ENCODE measurements around the gene KIF21B. TPM values are rescaled to one million over a fixed set of nuclear protein-coding genes. Genes with fewer than 3 reads are reported as not detected.
A peak's percentile ranks its signal among the peaks of the same experiment; 100 is the strongest.

The KIF21B gene
- total and polyA plus RNA-seq, 9 of the 15 experiments (the other 6 are each of a cell fraction or from before 2014, with no cell fraction given): 0.46 to 13.4 (median 5.9) TPM

- TF ChIP-seq ZNF398 (CRISPR knock-in tag; IDR thresholded peaks at IDR 0.05) (no peak), ZSCAN29 (IDR thresholded peaks at IDR 0.05) (no peak), DIDO1 (tag; IDR thresholded peaks at IDR 0.05; ENCODE audit: low read depth) (no peak; the same call in 1 of the 2 replicates), CC2D1A (IDR thresholded peaks at IDR 0.05) (no peak), HNRNPUL1 (IDR thresholded peaks at IDR 0.05; ENCODE audit: low read length) (no peak), MBD2 (IDR thresholded peaks at IDR 0.05; ENCODE audit: borderline replicate concordance, low read depth) (0 out of 2 replicates have a peak, but pooled peaks have one; percentile 34), ZNF282 (CRISPR knock-in tag; IDR thresholded peaks at IDR 0.05) (no peak), ZNF175 (CRISPR knock-in tag; IDR thresholded peaks at IDR 0.05; ENCODE audit: low read depth) (peak; percentile 62; the same call in 1 of the 2 replicates), NCOA6 (IDR thresholded peaks at IDR 0.05) (no peak), MCM3 (IDR thresholded peaks at IDR 0.05) (no peak), ZNF140 (CRISPR knock-in tag; IDR thresholded peaks at IDR 0.05) (no peak), NR3C1 (CRISPR knock-in tag; IDR thresholded peaks at IDR 0.05) (no peak), ZNF133 (CRISPR knock-in tag; IDR thresholded peaks at IDR 0.05) (no peak), ADNP (tag; IDR thresholded peaks at IDR 0.05) (peak; percentile 84)
- TF ChIP-seq, protein P1, sequence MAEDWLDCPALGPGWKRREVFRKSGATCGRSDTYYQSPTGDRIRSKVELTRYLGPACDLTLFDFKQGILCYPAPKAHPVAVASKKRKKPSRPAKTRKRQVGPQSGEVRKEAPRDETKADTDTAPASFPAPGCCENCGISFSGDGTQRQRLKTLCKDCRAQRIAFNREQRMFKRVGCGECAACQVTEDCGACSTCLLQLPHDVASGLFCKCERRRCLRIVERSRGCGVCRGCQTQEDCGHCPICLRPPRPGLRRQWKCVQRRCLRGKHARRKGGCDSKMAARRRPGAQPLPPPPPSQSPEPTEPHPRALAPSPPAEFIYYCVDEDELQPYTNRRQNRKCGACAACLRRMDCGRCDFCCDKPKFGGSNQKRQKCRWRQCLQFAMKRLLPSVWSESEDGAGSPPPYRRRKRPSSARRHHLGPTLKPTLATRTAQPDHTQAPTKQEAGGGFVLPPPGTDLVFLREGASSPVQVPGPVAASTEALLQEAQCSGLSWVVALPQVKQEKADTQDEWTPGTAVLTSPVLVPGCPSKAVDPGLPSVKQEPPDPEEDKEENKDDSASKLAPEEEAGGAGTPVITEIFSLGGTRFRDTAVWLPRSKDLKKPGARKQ (CRISPR knock-in tag; IDR thresholded peaks at IDR 0.05): no peak
- TF ChIP-seq, protein P2, sequence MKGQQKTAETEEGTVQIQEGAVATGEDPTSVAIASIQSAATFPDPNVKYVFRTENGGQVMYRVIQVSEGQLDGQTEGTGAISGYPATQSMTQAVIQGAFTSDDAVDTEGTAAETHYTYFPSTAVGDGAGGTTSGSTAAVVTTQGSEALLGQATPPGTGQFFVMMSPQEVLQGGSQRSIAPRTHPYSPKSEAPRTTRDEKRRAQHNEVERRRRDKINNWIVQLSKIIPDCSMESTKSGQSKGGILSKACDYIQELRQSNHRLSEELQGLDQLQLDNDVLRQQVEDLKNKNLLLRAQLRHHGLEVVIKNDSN (CRISPR knock-in tag; IDR thresholded peaks at IDR 0.05): no peak
- TF ChIP-seq, protein P3, sequence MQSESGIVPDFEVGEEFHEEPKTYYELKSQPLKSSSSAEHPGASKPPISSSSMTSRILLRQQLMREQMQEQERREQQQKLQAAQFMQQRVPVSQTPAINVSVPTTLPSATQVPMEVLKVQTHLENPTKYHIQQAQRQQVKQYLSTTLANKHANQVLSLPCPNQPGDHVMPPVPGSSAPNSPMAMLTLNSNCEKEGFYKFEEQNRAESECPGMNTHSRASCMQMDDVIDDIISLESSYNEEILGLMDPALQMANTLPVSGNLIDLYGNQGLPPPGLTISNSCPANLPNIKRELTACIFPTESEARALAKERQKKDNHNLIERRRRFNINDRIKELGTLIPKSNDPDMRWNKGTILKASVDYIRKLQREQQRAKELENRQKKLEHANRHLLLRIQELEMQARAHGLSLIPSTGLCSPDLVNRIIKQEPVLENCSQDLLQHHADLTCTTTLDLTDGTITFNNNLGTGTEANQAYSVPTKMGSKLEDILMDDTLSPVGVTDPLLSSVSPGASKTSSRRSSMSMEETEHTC (IDR thresholded peaks at IDR 0.05): no peak
- TF ChIP-seq, protein P4, sequence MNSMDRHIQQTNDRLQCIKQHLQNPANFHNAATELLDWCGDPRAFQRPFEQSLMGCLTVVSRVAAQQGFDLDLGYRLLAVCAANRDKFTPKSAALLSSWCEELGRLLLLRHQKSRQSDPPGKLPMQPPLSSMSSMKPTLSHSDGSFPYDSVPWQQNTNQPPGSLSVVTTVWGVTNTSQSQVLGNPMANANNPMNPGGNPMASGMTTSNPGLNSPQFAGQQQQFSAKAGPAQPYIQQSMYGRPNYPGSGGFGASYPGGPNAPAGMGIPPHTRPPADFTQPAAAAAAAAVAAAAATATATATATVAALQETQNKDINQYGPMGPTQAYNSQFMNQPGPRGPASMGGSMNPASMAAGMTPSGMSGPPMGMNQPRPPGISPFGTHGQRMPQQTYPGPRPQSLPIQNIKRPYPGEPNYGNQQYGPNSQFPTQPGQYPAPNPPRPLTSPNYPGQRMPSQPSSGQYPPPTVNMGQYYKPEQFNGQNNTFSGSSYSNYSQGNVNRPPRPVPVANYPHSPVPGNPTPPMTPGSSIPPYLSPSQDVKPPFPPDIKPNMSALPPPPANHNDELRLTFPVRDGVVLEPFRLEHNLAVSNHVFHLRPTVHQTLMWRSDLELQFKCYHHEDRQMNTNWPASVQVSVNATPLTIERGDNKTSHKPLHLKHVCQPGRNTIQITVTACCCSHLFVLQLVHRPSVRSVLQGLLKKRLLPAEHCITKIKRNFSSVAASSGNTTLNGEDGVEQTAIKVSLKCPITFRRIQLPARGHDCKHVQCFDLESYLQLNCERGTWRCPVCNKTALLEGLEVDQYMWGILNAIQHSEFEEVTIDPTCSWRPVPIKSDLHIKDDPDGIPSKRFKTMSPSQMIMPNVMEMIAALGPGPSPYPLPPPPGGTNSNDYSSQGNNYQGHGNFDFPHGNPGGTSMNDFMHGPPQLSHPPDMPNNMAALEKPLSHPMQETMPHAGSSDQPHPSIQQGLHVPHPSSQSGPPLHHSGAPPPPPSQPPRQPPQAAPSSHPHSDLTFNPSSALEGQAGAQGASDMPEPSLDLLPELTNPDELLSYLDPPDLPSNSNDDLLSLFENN (IDR thresholded peaks at IDR 0.05; ENCODE audit: low read depth in 2 of 2, low read length in 2 of 2): no peak
Observed at GRCh38 chr1:201019321-201019977, 4.1 kb downstream of the KIF21B start (continued).
